Endothelial cell of umbilical vein (primary cell): ENCODE data around the gene ASF1A. TPM values are rescaled to one million over a fixed set of nuclear protein-coding genes. Genes with fewer than 3 reads are reported as not detected.
A peak's percentile ranks its signal among the peaks of the same experiment; 100 is the strongest.

Experiments
- BruUV-seq: library from RNA; stranded (reverse); fragments of 400-500 nt; replicated peaks from 2 replicates; lab custom pipeline; 2021; lab: Mats Ljungman, UMichigan
- CTCF ChIA-PET: fragments of 300-600, 350-600 bp; sonication (Branson Sonifier 250); formaldehyde crosslinking; loops from one replicate; lab custom pipeline; 2021; ENCODE audit warnings: antibody characterized with exemption, inconsistent platforms; lab: Charles Lee
- POLR2A ChIA-PET: fragments of 300-600, 350-600 bp; sonication (Branson Sonifier 250); formaldehyde crosslinking; loops from one replicate; lab custom pipeline; 2021; ENCODE audit warnings: antibody characterized with exemption, inconsistent platforms; lab: Charles Lee
- DNase-seq: peaks from one replicate; pipeline ENCODE4 v3.0.0-alpha.2; 2011; ENCODE audit warnings: low read depth, low spot score
- FAIRE-seq: peaks from 2 replicates; lab custom pipeline; 2011; peaks lifted over from hg19 to GRCh38; lab: Jason Lieb, UNC
- H2AFZ ChIP-seq: 2 replicates; pipeline ENCODE4 v1.6.0; 2012; ENCODE audit warnings: low read depth, low read length, control low read depth, inconsistent platforms
- H3K27ac ChIP-seq: 2 replicates; pipeline ENCODE4 v1.5.1; 2011; ENCODE audit warnings: low read depth, mild to moderate bottlenecking, control low read depth, low read length, moderate library complexity; ENCODE audit not compliant: insufficient read depth
- H3K27me3 ChIP-seq, 2 experiments: 2 replicates each; pipeline versions ENCODE4 v1.6.0 to v1.6.1; 2011; ENCODE audit warnings: low read length in 2 of 2, mixed read lengths in 1 of 2; ENCODE audit not compliant: control insufficient read depth in 2 of 2, insufficient read depth in 2 of 2
- H3K36me3 ChIP-seq, 2 experiments: 2 replicates in 1 of 2; 3 replicates in 1 of 2; pipeline ENCODE4 v1.5.1; 2011; ENCODE audit warnings: low read length in 2 of 2, mild to moderate bottlenecking in 1 of 2, moderate library complexity in 1 of 2; ENCODE audit not compliant: control insufficient read depth in 2 of 2, insufficient read depth in 2 of 2; ENCODE audit errors: extremely low read depth in 1 of 2
- H3K4me1 ChIP-seq: 3 replicates; pipeline ENCODE4 v1.5.1; 2011; ENCODE audit warnings: mild to moderate bottlenecking, low read length; ENCODE audit not compliant: control insufficient read depth, insufficient read depth; ENCODE audit errors: extremely low read depth
- H3K4me2 ChIP-seq: 2 replicates; pipeline ENCODE4 v1.6.1; 2011; ENCODE audit warnings: low read length, control low read depth, mixed read lengths; ENCODE audit not compliant: insufficient read depth
- H3K4me3 ChIP-seq, 3 experiments: fragments of 200-600 bp in 1 of 3; sonication (generic), shearing (Covaris generic) in 1 of 3; replicated peaks in 1 of 3; 2 replicates each; pipeline ENCODE4 v1.5.1; 2011 to 2016; ENCODE audit warnings: control low read depth in 3 of 3, low read length in 3 of 3, mild to moderate bottlenecking in 2 of 3, inconsistent platforms in 1 of 3, low read depth in 1 of 3, moderate library complexity in 1 of 3; ENCODE audit not compliant: insufficient read depth in 1 of 3
- H3K79me2 ChIP-seq: 2 replicates; pipeline ENCODE4 v1.6.0; 2012; ENCODE audit warnings: low read length, inconsistent platforms; ENCODE audit not compliant: control insufficient read depth, insufficient read depth
- H3K9ac ChIP-seq: replicated peaks from 2 replicates; pipeline ENCODE3; 2011; ENCODE audit warnings: low read length, control low read depth; ENCODE audit not compliant: insufficient read depth; ENCODE audit errors: extremely low read depth
- H3K9me1 ChIP-seq: replicated peaks from 3 replicates; pipeline ENCODE4 v1.6.0; 2011; ENCODE audit warnings: mild to moderate bottlenecking, low read length; ENCODE audit not compliant: control insufficient read depth, insufficient read depth; ENCODE audit errors: extremely low read depth
- H3K9me3 ChIP-seq: replicated peaks from 2 replicates; pipeline ENCODE4 v1.5.1; 2012; ENCODE audit warnings: low read length, inconsistent platforms; ENCODE audit not compliant: control insufficient read depth, insufficient read depth
- H4K20me1 ChIP-seq: replicated peaks from 2 replicates; pipeline ENCODE3; 2011; ENCODE audit warnings: mild to moderate bottlenecking, low read length; ENCODE audit not compliant: control insufficient read depth, insufficient read depth; ENCODE audit errors: extremely low read depth
- GATA2 ChIP-seq: IDR thresholded peaks from 2 replicates; pipeline ENCODE4 v1.7.0; 2011; ENCODE audit warnings: low read depth, mild to moderate bottlenecking, moderate library complexity, mixed read lengths, low read length; ENCODE audit not compliant: insufficient read length, insufficient read depth
- JUN ChIP-seq: IDR thresholded peaks from 2 replicates; pipeline ENCODE4 v1.6.1; 2011; ENCODE audit warnings: borderline replicate concordance, low read depth; ENCODE audit not compliant: insufficient read length, insufficient read depth
- dilution Hi-C: fragments of 300-500 bp; cut with MboI; formaldehyde crosslinking; loops from one replicate; pipeline ENCODE4 v1.15.0; 2019; ENCODE audit warnings: low sequenced_read_pairs; ENCODE audit not compliant: extremely low pct_ligation_motif_present
- intact Hi-C: fragments of 100-400 bp; cut with micrococcal nuclease; formaldehyde crosslinking; loops from one replicate; pipeline ENCODE4 v1.10.0; 2022
- polyA plus RNA-seq, 4 experiments: library from polyadenylated mRNA; depleted of rRNA in 3 of 4; stranded (reverse) in 3 of 4; unstranded in 1 of 4; fragments of >200 nt; gene quantifications; 2 replicates each; pipeline versions ENCODE4 v1.2.1 to v1.2.3, GENCODE V29; 2011 to 2012; ENCODE audit warnings: missing spikeins in 1 of 4
- total RNA-seq: library from RNA; stranded (reverse); gene quantifications from 2 replicates; pipeline ENCODE4 v1.2.3, GENCODE V29; 2021

ASF1A gene
- total and polyA plus RNA-seq, 2 donors (not counting 3 experiments of a cell fraction or from before 2014, with no cell fraction given), result 17.6 to 38.4 TPM

GRCh38 chr6:118935331-118935668 lies 41.3 kb downstream of the ASF1A start:
- dilution Hi-C loops, result no loop called here
- Histone ChIP-seq H3K36me3 (peaks cover 0 to 2% of the 10 kb centered on the region in 2 experiments), H3K27ac (peak overlapping the region; percentile 63), H3K9me1 (no peaks in the 10 kb centered on the region), H3K4me3 (peak overlapping the region; percentile 78 to 92 (median 79)), H2AFZ (peak overlapping the region; percentile 49), H4K20me1 (no peaks in the 10 kb centered on the region), H3K79me2 (no peaks in the 10 kb centered on the region), H3K4me2 (peak overlapping the region; percentile 98), H3K4me1 (peaks cover 10% of the 10 kb centered on the region), H3K27me3 (no peaks in the 10 kb centered on the region), H3K9me3 (no peaks in the 10 kb centered on the region), H3K9ac (peak overlapping the region; percentile 93)
- no peak for FAIRE-seq
- TF ChIP-seq GATA2 (no peak), JUN (no peak)
- POLR2A ChIA-PET, result interaction anchor here (1.7 kb wide), 1 partner anchor 40 kb away, joined by 4 read pairs; no protein-coding TSS in a partner anchor
- BruUV-seq, result no TSS peak
- DNase-seq, result no peak
- intact Hi-C loops, result loop anchor here (1.0 to 10.0 kb wide), 4 partner anchors 41 to 410 kb away; partner anchors contain the start of genes ASF1A, CEP85L and MAN1A1
- CTCF ChIA-PET, result interaction anchor here (0.7 to 1.7 kb wide), 4 partner anchors 11 to 175 kb away, joined by 3 to 7 read pairs (median 4); no protein-coding TSS in a partner anchor

- peaks cover 10% of the 10 kb centered on the region for H3K4me1 ChIP-seq
- peaks cover 0 to 2% of the 10 kb centered on the region in 2 experiments for H3K36me3 ChIP-seq
- TF ChIP-seq GATA2, result no peak
- no peak for FAIRE-seq
- no peak overlapping the region for H2AFZ ChIP-seq
- CTCF ChIA-PET, result interaction anchor here (0.7 to 1.2 kb wide), 2 partner anchors 174 kb away, joined by 3 read pairs; no protein-coding TSS in a partner anchor
- no peak for DNase-seq
- H4K20me1 ChIP-seq, result no peaks in the 10 kb centered on the region
- no peaks in the 10 kb centered on the region for H3K9me3 ChIP-seq
- intact Hi-C loops (loop anchor here (1.0 to 10.0 kb wide), 4 partner anchors 42 to 409 kb away; partner anchors contain the start of genes ASF1A, CEP85L and MAN1A1), dilution Hi-C loops (no loop called here)
- H3K9me1 ChIP-seq, result no peaks in the 10 kb centered on the region
- no peak overlapping the region for H3K4me3 ChIP-seq
- no TSS peak for BruUV-seq
- H3K27me3 ChIP-seq, result no peaks in the 10 kb centered on the region
- H3K4me2 ChIP-seq, result peak overlapping the region; percentile 98
- H3K27ac ChIP-seq, result no peak overlapping the region
- no peaks in the 10 kb centered on the region for H3K79me2 ChIP-seq
- POLR2A ChIA-PET, result no interaction called here
- no peak overlapping the region for H3K9ac ChIP-seq
Measured at GRCh38 chr6:118935978-118936703, 42.2 kb downstream of the ASF1A start.
